GM12865 (cell line): ENCODE measurements around the gene TRPM1.

Experiments
- DNase-seq: peaks from one replicate; pipeline ENCODE4 v3.0.0; 2010; ENCODE audit warnings: low read depth
- H3K4me3 ChIP-seq: 2 replicates; pipeline ENCODE4 v1.5.1; 2011; ENCODE audit warnings: mild to moderate bottlenecking, low read depth, low read length, control low read depth
- CTCF ChIP-seq: IDR thresholded peaks from 2 replicates; pipeline ENCODE4 v1.5.1; 2011; ENCODE audit warnings: low read length, control low read depth, low read depth, inconsistent platforms; ENCODE audit not compliant: insufficient read depth; ENCODE audit errors: missing control alignments

Gene TRPM1

GRCh38 chr15:31045606-31046005, 55.9 kb downstream of the TRPM1 start:
- H3K4me3 ChIP-seq: no peak overlapping the region
- TF ChIP-seq CTCF: no peak
- DNase-seq: no peak

DNA sequence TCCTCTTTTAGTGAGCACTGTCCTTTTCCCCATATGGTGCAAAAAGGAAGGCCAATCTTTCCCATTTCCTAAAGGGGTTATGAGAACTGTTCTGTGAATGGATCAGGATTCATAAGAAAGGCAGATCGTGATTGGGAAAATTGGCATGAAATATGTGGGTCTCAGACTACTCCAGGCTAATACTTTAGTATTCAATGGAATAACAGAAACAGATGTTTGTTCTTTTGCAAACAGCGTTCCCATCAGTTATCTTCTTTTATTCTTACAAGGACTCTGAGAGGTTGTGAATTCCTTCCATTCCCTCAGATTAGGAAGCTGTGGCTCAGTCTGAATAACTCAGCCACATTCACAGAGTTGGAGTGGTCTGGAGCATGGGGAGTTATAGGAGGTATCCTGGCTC, 58.8 kb downstream of the TRPM1 start:
- DNase-seq: no peak
- no peak overlapping the region for H3K4me3 ChIP-seq
- TF ChIP-seq CTCF: no peak

DNA sequence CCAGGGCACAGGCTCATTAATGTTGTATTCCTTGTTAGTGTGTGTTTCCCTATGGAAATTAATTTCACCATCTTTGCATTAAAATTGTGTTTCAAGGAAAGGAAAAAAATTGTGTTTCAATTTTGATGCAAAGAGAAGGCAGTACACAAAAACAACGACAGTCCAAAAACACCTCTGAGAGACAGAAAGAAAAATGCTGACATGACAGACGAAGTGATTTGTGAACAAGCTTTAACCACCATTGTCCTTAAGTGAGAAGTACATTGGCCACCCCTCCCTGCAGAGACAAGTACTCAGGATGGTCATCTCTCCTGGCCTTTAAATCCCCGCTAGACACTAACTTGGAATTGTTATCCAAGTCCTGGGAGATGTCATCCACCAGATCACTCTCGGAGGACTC, 59.9 kb downstream of the TRPM1 start:
- H3K4me3 ChIP-seq: no peak overlapping the region
- no peak for TF ChIP-seq CTCF
- DNase-seq: no peak

DNA sequence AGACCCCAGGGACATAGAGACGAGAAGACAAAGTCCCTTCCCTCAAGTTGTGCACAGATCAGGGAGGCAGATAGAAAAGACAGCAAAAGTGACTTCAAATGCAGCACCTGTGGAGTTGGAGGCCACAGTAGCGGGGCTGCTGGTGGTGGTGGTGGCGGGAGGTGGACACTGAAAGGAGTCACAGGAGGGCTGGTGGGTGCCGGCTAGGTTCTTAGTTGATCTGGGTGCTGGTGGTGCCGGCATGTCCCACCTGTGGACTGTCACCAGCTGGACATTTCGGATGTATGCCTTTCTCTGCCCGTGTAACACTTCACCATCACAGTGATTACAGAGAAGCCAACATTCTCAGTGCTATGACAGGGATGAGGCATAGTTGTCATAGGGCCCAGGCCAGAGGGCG, 60.9 kb downstream of the TRPM1 start:
- DNase-seq: no peak
- no peak overlapping the region for H3K4me3 ChIP-seq
- TF ChIP-seq CTCF: no peak

- DNase-seq: no peak
- H3K4me3 ChIP-seq: no peak overlapping the region
- TF ChIP-seq CTCF: no peak
Observed at GRCh38 chr15:31039961-31040360, 61.6 kb downstream of the TRPM1 start.

- DNase-seq: no peak
- H3K4me3 ChIP-seq: no peak overlapping the region
- no peak for TF ChIP-seq CTCF
Observed at GRCh38 chr15:31037731-31038477, 63.6 kb downstream of the TRPM1 start.

- no peak for DNase-seq
- TF ChIP-seq CTCF: no peak
- no peak overlapping the region for H3K4me3 ChIP-seq
Observed at GRCh38 chr15:31036783-31037182, 64.7 kb downstream of the TRPM1 start.
